HL-60 (cell line): ENCODE measurements around the gene RNF144A.

Source experiments
- POLR2AphosphoS5 ChIP-seq: IDR thresholded peaks from 2 replicates; pipeline ENCODE4 v1.6.1; 2012; ENCODE audit warnings: low read depth
- TF ChIP-seq, protein P1 (sequence below): IDR thresholded peaks from one replicate; pipeline ENCODE4 v1.5.1; 2011; ENCODE audit warnings: low read length, control low read depth, inconsistent platforms; ENCODE audit not compliant: insufficient read depth

DNA sequence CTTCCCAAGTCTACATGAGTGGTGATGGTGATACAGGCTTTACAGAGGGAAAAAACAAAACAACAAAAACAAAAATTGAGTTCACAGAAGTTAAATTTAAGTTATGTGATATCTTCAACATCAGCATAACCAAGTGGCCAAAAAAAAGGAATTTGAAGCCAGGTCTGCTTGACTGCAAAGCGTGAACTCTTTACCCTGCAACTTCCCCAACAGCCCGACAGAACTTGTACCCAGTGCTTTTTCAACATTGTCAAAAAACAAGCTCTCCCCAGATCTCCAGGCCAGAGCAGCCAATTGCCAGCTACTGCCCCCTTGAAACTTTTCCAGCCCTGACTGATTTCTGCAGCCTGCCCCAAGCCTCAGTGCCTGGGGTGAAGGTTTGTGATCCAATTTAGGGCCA is 76.7 kb downstream of the RNF144A start:
- TF ChIP-seq, protein P1, sequence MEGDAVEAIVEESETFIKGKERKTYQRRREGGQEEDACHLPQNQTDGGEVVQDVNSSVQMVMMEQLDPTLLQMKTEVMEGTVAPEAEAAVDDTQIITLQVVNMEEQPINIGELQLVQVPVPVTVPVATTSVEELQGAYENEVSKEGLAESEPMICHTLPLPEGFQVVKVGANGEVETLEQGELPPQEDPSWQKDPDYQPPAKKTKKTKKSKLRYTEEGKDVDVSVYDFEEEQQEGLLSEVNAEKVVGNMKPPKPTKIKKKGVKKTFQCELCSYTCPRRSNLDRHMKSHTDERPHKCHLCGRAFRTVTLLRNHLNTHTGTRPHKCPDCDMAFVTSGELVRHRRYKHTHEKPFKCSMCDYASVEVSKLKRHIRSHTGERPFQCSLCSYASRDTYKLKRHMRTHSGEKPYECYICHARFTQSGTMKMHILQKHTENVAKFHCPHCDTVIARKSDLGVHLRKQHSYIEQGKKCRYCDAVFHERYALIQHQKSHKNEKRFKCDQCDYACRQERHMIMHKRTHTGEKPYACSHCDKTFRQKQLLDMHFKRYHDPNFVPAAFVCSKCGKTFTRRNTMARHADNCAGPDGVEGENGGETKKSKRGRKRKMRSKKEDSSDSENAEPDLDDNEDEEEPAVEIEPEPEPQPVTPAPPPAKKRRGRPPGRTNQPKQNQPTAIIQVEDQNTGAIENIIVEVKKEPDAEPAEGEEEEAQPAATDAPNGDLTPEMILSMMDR = no peak
- TF ChIP-seq POLR2AphosphoS5 = no peak
